ENCODE data around the gene PLEKHG5. TPM values are rescaled to one million over a fixed set of nuclear protein-coding genes. Genes with fewer than 3 reads are reported as not detected.
"Not testable (repeated sequence)": the region's sequence is repeated elsewhere in the genome, so short reads cannot be mapped to it uniquely, and the experiment has no call there.

Gene PLEKHG5
- total RNA-seq, 4 donors from 2014 or later, result 5.8 to 12.0 (median 8.4) TPM

GRCh38 chr1:6494627-6495026 lies 3.2 kb upstream of the PLEKHG5 start:
- H3K27ac ChIP-seq, result no peak overlapping the region
- H3K4me3 ChIP-seq (replicated peaks in 1 of 3), result no peak overlapping the region
- 89% methylated on average over 4 of the region's 4 CpGs for WGBS, 2 donors
- no peaks in the 10 kb centered on the region for H3K36me3 ChIP-seq
- H3K4me1 ChIP-seq, result peaks cover 21 to 51% of the 10 kb centered on the region in 2 donors
- DNase-seq, result no peak
- TF ChIP-seq CTCF (IDR thresholded peaks at IDR 0.05) (no peak), POLR2A (IDR thresholded peaks at IDR 0.05) (no peak)
- no peaks in the 10 kb centered on the region for H3K9me3 ChIP-seq
- intact Hi-C loops (cut with DNase I), result no loop called here
- H3K27me3 ChIP-seq, result no peaks in the 10 kb centered on the region

GRCh38 chr1:6493834-6494223 lies 2.4 kb upstream of the PLEKHG5 start:
- peaks cover 21 to 58% of the 10 kb centered on the region in 2 donors for H3K4me1 ChIP-seq
- DNase-seq; H3K27ac ChIP-seq; H3K4me3 ChIP-seq (replicated peaks in 1 of 3); H3K9me3 ChIP-seq; intact Hi-C loops (cut with DNase I); H3K36me3 ChIP-seq; H3K27me3 ChIP-seq: not testable (repeated sequence)
- 92 to 98% methylated on average over 4 of the region's 4 CpGs for WGBS, 2 donors

GRCh38 chr1:6491966-6492365 lies 499 bp upstream of the PLEKHG5 start:
- no peak for DNase-seq
- no peaks in the 10 kb centered on the region for H3K9me3 ChIP-seq
- 81 to 85% methylated on average over 8 to 9 of the region's 10 CpGs for WGBS, 2 donors
- H3K27ac ChIP-seq, result peak overlapping the region in 1 of 3 donors; percentile 17
- H3K27me3 ChIP-seq, result no peaks in the 10 kb centered on the region
- peaks cover 18 to 45% of the 10 kb centered on the region in 2 donors for H3K4me1 ChIP-seq
- TF ChIP-seq POLR2A (IDR thresholded peaks at IDR 0.05) (no peak), CTCF (IDR thresholded peaks at IDR 0.05) (no peak)
- H3K36me3 ChIP-seq, result no peaks in the 10 kb centered on the region
- intact Hi-C loops (cut with DNase I), result no loop called here
- H3K4me3 ChIP-seq (replicated peaks in 1 of 3), result no peak overlapping the region

- no peak for DNase-seq
- no peak for TF ChIP-seq CTCF (IDR thresholded peaks at IDR 0.05)
- TF ChIP-seq POLR2A (IDR thresholded peaks at IDR 0.05), result no peak
- Histone ChIP-seq H3K4me3 (replicated peaks in 1 of 3) (peak overlapping the region; percentile 25 to 50 (median 40)), H3K27me3 (no peaks in the 10 kb centered on the region), H3K4me1 (peaks cover 10 to 40% of the 10 kb centered on the region in 2 donors), H3K9me3 (no peaks in the 10 kb centered on the region), H3K27ac (peak overlapping the region in 2 of 3 donors; percentile 40 to 61), H3K36me3 (no peaks in the 10 kb centered on the region)
- intact Hi-C loops (cut with DNase I), result no loop called here
- 13 to 23% methylated on average over 6 of the region's 6 CpGs for WGBS, 2 donors
Measured at GRCh38 chr1:6491081-6491449, 402 bp downstream of the PLEKHG5 start.

- H3K27ac ChIP-seq, result peak overlapping the region in 2 of 3 donors; percentile 40 to 61
- H3K27me3 ChIP-seq, result no peaks in the 10 kb centered on the region
- H3K36me3 ChIP-seq, result no peaks in the 10 kb centered on the region
- DNase-seq, result peak; percentile 69 to 74
- no peaks in the 10 kb centered on the region for H3K9me3 ChIP-seq
- peaks cover 10 to 40% of the 10 kb centered on the region in 2 donors for H3K4me1 ChIP-seq
- intact Hi-C loops (cut with DNase I), result no loop called here
- TF ChIP-seq CTCF (IDR thresholded peaks at IDR 0.05) (peak in 1 of 6 experiments; percentile 12), POLR2A (IDR thresholded peaks at IDR 0.05) (peak in 1 of 2 donors; percentile 42)
- 1 to 3% methylated on average over 10 to 16 of the region's 70 CpGs for WGBS, 2 donors
- peak overlapping the region; percentile 25 to 50 (median 40) for H3K4me3 ChIP-seq (replicated peaks in 1 of 3)
Measured at GRCh38 chr1:6490181-6491080, 1.0 kb downstream of the PLEKHG5 start.
